GM23248 (cell line): ENCODE data around the gene LRRC45. TPM values are rescaled to one million over a fixed set of nuclear protein-coding genes. Genes with fewer than 3 reads are reported as not detected.

ENCODE experiments used
- DNase-seq: peaks from one replicate; pipeline ENCODE4 v3.0.0-alpha.2; 2015
- H2AFZ ChIP-seq: fragments of 200-600 bp; sonication (generic); 2 replicates; pipeline ENCODE4 v1.6.1; 2016; ENCODE audit warnings: antibody characterized with exemption
- H3F3A ChIP-seq: fragments of 200-600 bp; sonication (generic); 2 replicates; pipeline ENCODE4 v1.6.1; 2016; ENCODE audit warnings: mild to moderate bottlenecking, antibody characterized with exemption, mixed run types; ENCODE audit not compliant: insufficient read depth
- H3K27ac ChIP-seq: fragments of 200-600 bp; sonication (generic); 2 replicates; pipeline ENCODE4 v1.5.1; 2016; ENCODE audit warnings: mild to moderate bottlenecking
- H3K27me3 ChIP-seq: fragments of 200-600 bp; sonication (generic); replicated peaks from 2 replicates; pipeline ENCODE4 v1.6.1; 2016; ENCODE audit warnings: mild to moderate bottlenecking; ENCODE audit not compliant: insufficient read depth
- H3K36me3 ChIP-seq: fragments of 200-600 bp; sonication (generic); 2 replicates; pipeline ENCODE4 v1.6.1; 2016; ENCODE audit warnings: low read depth, mild to moderate bottlenecking
- H3K4me1 ChIP-seq: fragments of 200-600 bp; sonication (generic); 2 replicates; pipeline ENCODE4 v1.6.1; 2016; ENCODE audit warnings: mild to moderate bottlenecking; ENCODE audit not compliant: insufficient read depth
- H3K4me2 ChIP-seq: fragments of 200-600 bp; sonication (generic); one replicate; pipeline ENCODE4 v1.6.1; 2016; ENCODE audit warnings: mild to moderate bottlenecking; ENCODE audit not compliant: unreplicated experiment
- H3K4me3 ChIP-seq: fragments of 200-600 bp; sonication (generic); 2 replicates; pipeline ENCODE4 v1.5.1; 2016; ENCODE audit warnings: mild to moderate bottlenecking
- H3K79me2 ChIP-seq: fragments of 200-600 bp; sonication (generic); 2 replicates; pipeline ENCODE4 v1.6.1; 2016; ENCODE audit warnings: mild to moderate bottlenecking; ENCODE audit not compliant: insufficient read depth
- H3K9ac ChIP-seq: fragments of 200-600 bp; sonication (generic); 2 replicates; pipeline ENCODE4 v1.6.1; 2016; ENCODE audit warnings: mild to moderate bottlenecking
- H3K9me2 ChIP-seq: fragments of 200-600 bp; sonication (generic); 2 replicates; pipeline ENCODE4 v1.6.1; 2016; ENCODE audit warnings: mixed run types, mild to moderate bottlenecking, moderate library complexity; ENCODE audit not compliant: insufficient read depth
- H3K9me3 ChIP-seq: fragments of 200-600 bp; sonication (generic); one replicate; pipeline ENCODE4 v1.6.1; 2017; ENCODE audit warnings: low read depth
- H4K20me1 ChIP-seq: fragments of 200-600 bp; sonication (generic); 2 replicates; pipeline ENCODE4 v1.6.0; 2016; ENCODE audit not compliant: insufficient read depth
- EZH2 ChIP-seq: fragments of 200-600 bp; sonication (generic); IDR thresholded peaks from 2 replicates; pipeline ENCODE4 v1.6.1; 2018; ENCODE audit warnings: antibody characterized with exemption, mild to moderate bottlenecking; ENCODE audit not compliant: insufficient read depth, poor library complexity, severe bottlenecking
- EZH2phosphoT487 ChIP-seq: fragments of 200-600 bp; sonication (generic); IDR thresholded peaks from 2 replicates; pipeline ENCODE4 v1.6.1; 2018; ENCODE audit warnings: antibody characterized with exemption, moderate library complexity, mild to moderate bottlenecking, low read depth; ENCODE audit not compliant: insufficient read depth
- WGBS, 2 experiments: methylation state at CpG; one replicate each; pipeline ENCODE4 v1.1.6; 2015 to 2017; ENCODE audit warnings: low lambda C conversion rate in 2 of 2, low coverage in 1 of 2; ENCODE audit errors: missing lambda C conversion rate in 2 of 2; 5-methylcytosine and 5-hydroxymethylcytosine counted together
- in situ Hi-C: fragments of 300-500 bp; cut with MboI; formaldehyde crosslinking; loops from 2 replicates; pipeline ENCODE4 v1.15.0; 2020
- polyA plus RNA-seq: library from polyadenylated mRNA; unstranded; fragments of >200 nt; fragmentation: Nextera tagmentation; extraction: Ambion mirVana; gene quantifications from 2 replicates; pipeline ENCODE4 v1.2.1, GENCODE V29; 2016
- total RNA-seq: library from RNA; depleted of rRNA; stranded (reverse); fragments of >200 nt; shearing (Covaris generic); gene quantifications from 2 replicates; pipeline ENCODE4 v1.2.3, GENCODE V29; 2014

The LRRC45 gene
- total and polyA plus RNA-seq, 2 experiments from 2014 or later, result 4.5 to 14.8 TPM

DNA sequence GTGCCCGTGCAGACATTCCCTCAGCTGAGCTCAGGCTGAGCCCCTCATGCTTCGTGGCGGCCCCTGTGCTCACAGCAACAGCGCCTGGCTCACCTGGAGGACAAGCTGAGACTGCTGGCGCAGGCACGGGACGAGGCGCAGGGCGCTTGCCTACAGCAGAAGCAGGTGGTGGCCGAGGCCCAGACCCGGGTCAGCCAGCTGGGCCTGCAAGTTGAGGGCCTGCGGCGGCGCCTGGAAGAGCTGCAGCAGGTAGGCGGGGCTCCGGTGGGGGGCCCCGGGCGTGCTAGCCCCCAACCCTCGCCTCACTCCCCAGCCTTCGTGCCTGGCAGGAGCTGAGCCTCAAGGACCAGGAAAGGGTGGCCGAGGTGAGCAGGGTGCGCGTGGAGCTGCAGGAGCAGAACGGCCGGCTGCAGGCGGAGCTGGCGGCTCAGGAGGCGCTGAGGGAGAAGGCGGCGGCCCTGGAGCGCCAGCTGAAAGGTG is 6.9 kb downstream of the LRRC45 start:
- no peak for TF ChIP-seq EZH2
- TF ChIP-seq EZH2phosphoT487, result no peak
- in situ Hi-C loops, result no loop called here
- H4K20me1 ChIP-seq, result no peaks in the 10 kb centered on the region
- H3F3A ChIP-seq, result no peaks in the 10 kb centered on the region
- H3K9me2 ChIP-seq, result no peaks in the 10 kb centered on the region
- no peak overlapping the region for H2AFZ ChIP-seq
- 67 to 71% methylated on average over 30 to 31 of the region's 31 CpGs for WGBS, 2 experiments
- H3K4me1 ChIP-seq, result no peaks in the 10 kb centered on the region
- H3K4me2 ChIP-seq, result no peak overlapping the region
- no peaks in the 10 kb centered on the region for H3K36me3 ChIP-seq
- H3K27ac ChIP-seq, result no peak overlapping the region
- no peak for DNase-seq
- no peak overlapping the region; the same call in 1 of the 2 replicates for H3K4me3 ChIP-seq
- no peak overlapping the region for H3K9ac ChIP-seq
- no peaks in the 10 kb centered on the region for H3K27me3 ChIP-seq
- H3K79me2 ChIP-seq, result no peaks in the 10 kb centered on the region
- H3K9me3 ChIP-seq, result no peaks in the 10 kb centered on the region

DNA sequence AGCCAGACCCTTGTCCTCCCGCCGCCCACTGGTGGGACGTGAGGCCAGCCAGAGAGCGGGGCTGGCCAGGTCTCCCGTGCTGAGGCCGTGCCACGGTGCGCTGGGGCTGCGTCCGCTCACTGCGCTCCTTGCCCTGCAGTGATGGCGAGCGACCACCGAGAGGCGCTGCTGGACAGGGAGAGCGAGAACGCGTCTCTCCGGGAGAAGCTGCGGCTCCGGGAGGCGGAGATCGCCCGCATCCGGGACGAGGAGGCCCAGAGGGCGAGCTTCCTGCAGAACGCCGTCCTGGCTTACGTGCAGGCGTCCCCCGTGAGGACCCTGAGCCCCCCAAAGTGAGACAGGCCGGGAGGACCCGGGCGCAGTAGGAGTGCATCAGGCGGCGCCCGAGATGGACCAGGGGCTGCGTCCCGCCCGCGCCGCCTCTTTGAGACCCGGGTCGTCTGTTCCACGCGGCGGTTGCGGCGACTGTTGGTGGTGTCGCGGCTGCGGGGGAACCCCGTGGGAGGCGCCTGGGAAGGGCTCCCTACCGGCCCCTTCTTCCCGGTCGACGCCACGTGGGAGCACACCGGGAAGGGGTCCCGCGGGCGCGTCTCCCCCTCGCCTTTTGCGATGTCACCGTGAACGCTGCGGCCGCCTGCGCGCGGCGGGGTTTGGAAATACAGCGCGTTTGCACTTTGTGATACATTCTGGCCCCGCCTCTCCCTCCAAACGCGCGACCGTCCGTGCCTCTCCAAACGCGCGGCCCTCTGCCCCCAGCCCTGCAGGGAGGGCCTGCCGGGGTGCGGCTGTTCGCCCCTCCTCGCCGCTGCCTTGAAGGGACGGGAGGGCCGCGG is 7.6 kb downstream of the LRRC45 start:
- WGBS, 2 experiments, result 2 to 3% methylated on average over 76 to 86 of the region's 94 CpGs
- no peaks in the 10 kb centered on the region for H4K20me1 ChIP-seq
- H3K4me1 ChIP-seq, result no peaks in the 10 kb centered on the region
- no peak overlapping the region for H3K27ac ChIP-seq
- in situ Hi-C loops, result no loop called here
- H3F3A ChIP-seq, result no peaks in the 10 kb centered on the region
- no peaks in the 10 kb centered on the region for H3K36me3 ChIP-seq
- no peaks in the 10 kb centered on the region for H3K27me3 ChIP-seq
- peak overlapping the region; percentile 77 for H2AFZ ChIP-seq
- no peaks in the 10 kb centered on the region for H3K9me2 ChIP-seq
- peak overlapping the region; percentile 65 for H3K4me2 ChIP-seq
- no peaks in the 10 kb centered on the region for H3K9me3 ChIP-seq
- peak; percentile 93 for DNase-seq
- peak overlapping the region; percentile 40; the same call in 1 of the 2 replicates for H3K9ac ChIP-seq
- TF ChIP-seq EZH2phosphoT487 (no peak), EZH2 (no peak)
- H3K4me3 ChIP-seq, result peak overlapping the region; percentile 67
- no peaks in the 10 kb centered on the region for H3K79me2 ChIP-seq

DNA sequence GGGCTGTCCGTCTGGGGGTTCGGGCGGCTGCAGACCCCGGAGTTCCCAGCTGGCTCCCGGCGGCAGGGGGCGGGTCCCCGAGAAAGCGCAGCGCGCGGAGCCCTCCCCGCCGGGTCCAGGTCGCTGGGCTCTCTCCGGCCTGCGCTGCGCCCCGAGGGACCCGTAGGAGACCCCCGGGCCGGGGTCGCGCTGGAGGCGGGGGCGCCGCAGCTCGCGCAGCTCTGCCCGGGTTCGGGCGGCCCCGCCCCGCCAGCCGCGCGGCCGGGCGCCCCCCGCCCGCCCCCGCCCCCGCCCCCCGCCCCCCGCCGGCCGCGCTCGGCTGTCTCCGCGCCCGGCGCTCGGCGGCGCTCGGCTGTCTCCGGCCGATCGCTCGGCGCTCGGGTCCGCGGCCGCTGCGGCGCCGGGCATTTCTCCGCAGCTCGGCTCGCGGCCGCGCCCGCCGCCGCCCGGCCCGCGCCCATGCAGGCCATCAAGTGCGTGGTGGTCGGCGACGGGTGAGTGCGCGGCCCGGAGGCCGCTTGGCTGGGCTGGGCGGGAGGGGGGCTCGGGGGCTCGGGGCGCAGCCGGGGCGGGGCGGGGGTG is 8.3 kb downstream of the LRRC45 start, which contains the start of gene RAC3:
Gene RAC3, plus strand, starts transcription at position 376 of the 582 bp plus-strand sequence. Its CDS starts 84 bp downstream, at position 460.
- Histone ChIP-seq H3K36me3 (no peaks in the 10 kb centered on the region), H2AFZ (peak within 1 kb of the TSS; percentile 77), H3K9me2 (no peaks in the 10 kb centered on the region), H3K9me3 (no peaks in the 10 kb centered on the region), H4K20me1 (no peaks in the 10 kb centered on the region), H3K4me2 (peak within 1 kb of the TSS; percentile 65), H3K4me1 (no peaks in the 10 kb centered on the region), H3K27ac (no peak within 1 kb of the TSS), H3K4me3 (peak within 1 kb of the TSS; percentile 67), H3K79me2 (no peaks in the 10 kb centered on the region), H3F3A (no peaks in the 10 kb centered on the region), H3K27me3 (no peaks in the 10 kb centered on the region), H3K9ac (peak within 1 kb of the TSS; percentile 40; the same call in 1 of the 2 replicates)
- WGBS, 2 experiments, result 1 to 2% methylated on average over 15 to 17 of the region's 96 CpGs
- DNase-seq, result peak; percentile 69
- no peak for TF ChIP-seq EZH2
- no peak for TF ChIP-seq EZH2phosphoT487
- in situ Hi-C loops, result no loop called here

DNA sequence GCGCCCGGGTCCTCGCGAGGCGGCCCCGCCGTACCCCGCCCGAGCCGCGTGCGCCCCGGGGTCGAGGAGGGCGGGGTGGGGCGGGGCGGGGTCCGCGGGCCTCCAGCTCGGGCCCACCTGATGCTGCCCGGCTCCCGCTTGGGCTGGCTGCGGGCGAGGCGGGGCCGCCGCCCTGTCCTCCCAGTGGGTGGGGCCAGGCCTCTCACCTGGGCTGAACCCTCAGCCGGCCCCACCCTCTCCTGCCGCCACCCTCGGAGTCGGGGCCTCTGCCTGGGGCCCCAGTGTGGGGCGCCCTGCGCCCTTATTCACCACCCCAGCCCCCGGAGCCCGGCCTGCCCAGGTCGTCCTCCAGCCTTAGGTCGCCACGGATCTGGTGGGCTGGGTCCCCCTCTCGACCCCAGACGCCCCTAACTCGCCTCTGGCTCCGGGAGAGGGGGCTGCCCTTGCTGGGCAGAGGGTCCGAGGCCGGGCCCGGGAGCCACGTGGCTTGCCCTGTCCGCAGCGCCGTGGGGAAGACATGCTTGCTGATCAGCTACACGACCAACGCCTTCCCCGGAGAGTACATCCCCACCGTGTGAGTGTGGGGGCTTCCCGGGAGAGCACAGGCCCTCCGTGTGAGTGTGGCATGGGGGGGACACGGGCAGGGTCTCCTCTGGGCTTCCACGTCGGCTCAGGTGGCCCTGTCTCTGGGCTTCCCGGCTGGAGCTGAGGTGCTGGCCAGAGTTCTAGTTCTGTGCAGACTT is 9.0 kb downstream of the LRRC45 start:
- 15 to 17% methylated on average over 29 to 47 of the region's 59 CpGs for WGBS, 2 experiments
- no peak for TF ChIP-seq EZH2phosphoT487
- TF ChIP-seq EZH2, result no peak
- H3K9me3 ChIP-seq, result no peaks in the 10 kb centered on the region
- H3K36me3 ChIP-seq, result no peaks in the 10 kb centered on the region
- peak overlapping the region; percentile 3; the same call in 1 of the 2 replicates for H3K9ac ChIP-seq
- no peak overlapping the region for H3K27ac ChIP-seq
- H3K79me2 ChIP-seq, result no peaks in the 10 kb centered on the region
- peak overlapping the region; percentile 53 for H3K4me3 ChIP-seq
- H4K20me1 ChIP-seq, result no peaks in the 10 kb centered on the region
- no peaks in the 10 kb centered on the region for H3K9me2 ChIP-seq
- no peaks in the 10 kb centered on the region for H3K27me3 ChIP-seq
- DNase-seq, result no peak
- no peaks in the 10 kb centered on the region for H3K4me1 ChIP-seq
- no peaks in the 10 kb centered on the region for H3F3A ChIP-seq
- in situ Hi-C loops, result no loop called here
- no peak overlapping the region for H2AFZ ChIP-seq
- peak overlapping the region; percentile 47 for H3K4me2 ChIP-seq
